ENCODE results near the gene CES2.
A peak's percentile ranks its signal among the peaks of the same experiment; 100 is the strongest.

CES2 gene

GRCh38 chr16:66918803-66919568 lies 16.3 kb upstream of the CES2 start, which contains the start of gene CDH16:
TSS of gene CDH16 (minus strand) at chr16:66918885. CDS start at chr16:66918065, 820 bp downstream.
- DNase-seq, result no peak

- no peak for DNase-seq
These were observed 15.6 kb upstream of the CES2 start for GRCh38 chr16:66919569-66920298.

DNA sequence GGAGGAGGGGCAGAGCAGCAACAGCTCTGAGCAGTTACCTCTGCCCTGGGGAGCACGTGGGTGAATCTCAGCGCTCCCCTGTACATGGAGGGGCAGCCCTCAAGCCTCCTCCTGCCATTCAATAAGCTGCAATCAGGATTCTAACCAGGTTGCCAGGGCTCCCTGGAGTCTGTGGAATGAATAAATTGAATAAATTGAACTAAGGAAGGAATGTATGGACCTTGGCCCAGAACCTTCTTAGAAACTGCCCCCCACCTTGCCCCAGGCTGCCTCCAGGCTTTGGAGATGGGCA lies 15.1 kb upstream of the CES2 start:
- no peak for DNase-seq

GRCh38 chr16:66920924-66921680 lies 14.2 kb upstream of the CES2 start:
- DNase-seq, result no peak

GRCh38 chr16:66921729-66922450 lies 13.4 kb upstream of the CES2 start:
- DNase-seq, result no peak

- no peak for DNase-seq
These were observed 12.0 kb upstream of the CES2 start for GRCh38 chr16:66923247-66923731.

GRCh38 chr16:66923866-66924265 lies 11.4 kb upstream of the CES2 start:
- no peak for DNase-seq

GRCh38 chr16:66924527-66925321 lies 10.6 kb upstream of the CES2 start:
- DNase-seq, result peak; percentile 35

- peak; percentile 33 for DNase-seq
These were observed 9.9 kb upstream of the CES2 start, which contains the start of gene RRAD for GRCh38 chr16:66925322-66925840. TSS of gene RRAD (minus strand) at chr16:66925535. CDS start at chr16:66925179, 356 bp downstream.

DNA sequence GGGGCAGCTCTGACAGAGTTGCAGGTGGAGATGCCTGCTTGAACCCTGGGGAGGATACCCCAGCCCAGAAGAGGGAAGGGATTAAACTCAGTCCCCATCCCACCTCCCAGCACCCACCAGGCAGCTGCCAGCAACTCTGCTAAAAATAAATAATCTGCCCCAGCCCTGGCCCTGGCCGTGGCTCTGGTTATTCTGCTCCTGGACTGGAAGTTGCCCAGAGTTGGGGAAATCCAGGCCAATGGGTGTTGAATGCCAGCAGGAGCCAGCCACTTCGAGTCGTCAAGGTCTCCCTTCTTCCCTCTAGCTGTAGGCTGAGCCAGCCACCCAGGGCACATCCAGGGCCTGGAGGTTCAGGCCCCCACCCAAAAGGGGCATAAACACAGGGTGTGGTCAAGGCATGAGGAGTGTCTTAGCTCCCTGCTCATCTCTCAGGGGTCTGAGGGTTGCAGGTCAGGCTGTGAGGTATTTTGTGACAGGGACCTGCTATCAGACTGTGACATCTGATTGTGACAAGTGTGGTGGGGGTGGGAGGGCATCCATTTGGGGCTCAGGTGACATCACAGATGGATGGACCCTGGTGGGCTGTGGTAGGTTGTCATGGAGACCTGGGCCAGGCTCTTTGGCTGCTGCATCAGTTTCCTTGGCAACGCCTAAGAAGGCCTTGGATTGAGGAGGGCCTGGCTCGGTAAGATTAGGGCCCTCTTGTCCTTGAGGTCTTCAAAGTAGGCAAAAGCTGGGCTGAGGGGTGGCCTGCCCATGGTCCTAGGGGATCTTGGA lies 9.0 kb upstream of the CES2 start:
- no peak for DNase-seq

DNA sequence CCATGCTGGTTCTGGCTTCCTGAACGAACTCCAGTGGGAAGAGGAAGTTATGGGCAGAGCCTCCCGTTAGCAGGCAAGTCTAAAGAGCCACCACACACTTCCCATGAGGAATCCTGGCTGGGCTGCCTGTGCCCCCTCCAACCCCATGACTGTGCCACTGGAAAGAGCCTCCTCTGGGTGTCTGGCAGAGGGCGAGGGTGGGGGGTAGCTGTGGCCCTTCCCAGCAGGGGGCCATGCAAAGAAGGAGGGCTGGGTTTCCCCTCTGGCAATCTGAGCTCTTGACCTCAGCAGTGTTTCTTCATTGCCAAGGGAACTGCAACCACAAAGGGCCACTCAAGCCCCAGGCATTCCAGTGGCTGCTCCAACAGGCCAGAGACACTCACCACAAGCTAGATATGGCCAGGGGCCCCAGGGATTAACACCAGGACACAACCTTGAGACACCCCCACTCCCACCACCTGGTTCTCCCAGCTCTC lies 8.3 kb upstream of the CES2 start:
- no peak for DNase-seq

- DNase-seq, result no peak
These were observed 7.2 kb upstream of the CES2 start for GRCh38 chr16:66927918-66928649.

DNA sequence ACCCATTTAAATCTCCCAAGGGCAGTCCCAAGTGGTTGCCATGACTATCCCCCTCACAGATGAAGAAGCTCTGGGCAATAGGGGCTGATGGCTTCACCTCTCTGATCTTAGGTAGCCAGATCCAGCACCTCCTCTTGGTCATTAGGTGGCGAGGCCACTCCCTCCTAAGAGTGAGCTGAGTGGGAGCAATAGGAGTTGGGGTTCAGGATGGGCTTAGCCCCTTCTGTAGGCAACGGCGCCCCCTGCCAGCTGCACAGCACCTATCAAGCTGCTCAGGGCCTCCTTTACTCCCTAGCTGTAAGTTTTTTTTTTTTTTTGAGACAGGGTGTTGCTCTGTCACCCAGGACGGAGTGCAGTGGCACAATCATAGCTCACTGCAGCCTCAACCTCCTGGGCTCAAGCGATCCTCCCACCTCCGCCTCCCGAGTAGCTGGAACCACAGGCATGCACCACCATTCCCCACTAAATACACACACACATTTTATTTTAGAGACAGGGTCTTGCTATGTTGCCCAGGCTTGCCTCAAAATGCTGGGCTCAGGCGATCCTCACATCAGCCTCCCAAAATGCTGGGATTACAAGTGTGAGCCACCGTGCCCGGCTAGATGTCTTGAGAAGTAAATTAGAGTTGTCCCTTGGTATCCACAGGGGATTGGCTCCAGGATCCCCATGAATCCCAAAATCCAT lies 6.5 kb upstream of the CES2 start:
- DNase-seq, result peak; percentile 27

- no peak for DNase-seq
These were observed 5.1 kb upstream of the CES2 start for GRCh38 chr16:66930189-66930588.

DNA sequence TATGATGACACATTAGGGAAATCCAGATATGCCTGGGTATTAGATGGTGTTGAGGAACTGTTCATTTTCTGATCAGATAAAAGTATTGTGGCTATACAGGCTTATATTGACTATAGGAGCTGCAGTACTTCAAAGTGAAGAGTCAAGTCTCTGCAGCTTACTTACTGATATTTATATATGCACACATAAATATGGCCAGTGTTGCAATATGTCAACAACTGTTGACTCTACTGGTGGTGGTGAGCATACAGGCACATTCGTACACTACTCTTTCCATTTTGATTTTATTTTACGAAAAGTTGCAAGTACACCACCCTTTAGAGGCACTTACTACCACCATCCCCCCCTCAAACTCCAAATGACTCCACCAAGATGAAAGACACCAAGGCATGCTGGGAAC lies 3.7 kb upstream of the CES2 start:
- no peak for DNase-seq

- DNase-seq, result no peak
These were observed 3.2 kb upstream of the CES2 start for GRCh38 chr16:66932076-66932475.

GRCh38 chr16:66933776-66934137 lies 1.6 kb upstream of the CES2 start:
- DNase-seq, result no peak

DNA sequence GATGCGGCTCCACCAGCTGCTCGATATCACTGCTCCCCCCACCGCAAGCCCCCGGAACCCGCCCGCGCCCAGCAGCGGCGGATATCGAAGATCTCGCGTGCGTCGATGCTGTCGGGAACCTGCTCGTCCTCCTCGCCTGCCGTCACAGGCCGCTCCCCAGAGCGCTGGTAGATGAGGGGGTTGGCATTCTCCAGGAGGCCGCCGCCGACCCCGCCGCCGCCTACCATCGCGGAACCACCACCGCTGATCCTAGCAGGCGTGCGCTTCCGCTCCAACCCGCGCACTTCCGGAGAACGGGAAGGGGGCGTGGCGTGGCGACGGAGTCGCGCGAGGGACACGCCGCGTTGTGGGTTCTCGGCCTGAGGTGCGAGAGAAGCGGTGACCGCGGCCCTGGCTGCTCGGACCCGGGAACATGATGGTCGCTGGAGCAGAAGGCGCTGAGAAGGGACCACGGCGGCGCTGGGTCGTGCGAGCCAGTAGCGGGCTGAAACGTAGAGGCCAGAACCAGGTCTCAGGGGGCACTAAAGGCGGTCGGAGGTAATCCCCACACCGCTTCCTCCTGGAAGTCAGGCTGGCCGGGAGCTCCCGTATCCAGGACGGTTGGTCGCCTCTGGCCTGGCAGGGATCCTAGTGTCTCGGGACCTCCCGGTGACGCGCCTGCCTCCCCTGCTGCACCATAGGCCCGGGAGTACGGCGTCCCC lies 1.0 kb upstream of the CES2 start, which contains the start of gene CIAO2B:
Gene CIAO2B (minus strand): TSS at position 265 of the 701 bp plus-strand sequence. CDS start 38 bp downstream, at position 227.
- DNase-seq, result peak; percentile 90
